Bone marrow (tissue), 2 donors: ENCODE data around the gene STARD3NL.
A peak's percentile ranks its signal among the peaks of the same experiment; 100 is the strongest.
"Not testable (repeated sequence)": the region's sequence is repeated elsewhere in the genome, so short reads cannot be mapped to it uniquely, and the experiment has no call there.

Experiments used
- DNase-seq, 2 donors: peaks; one replicate each; lab custom pipeline; 2025; lab: John Stamatoyannopoulos, UW

The STARD3NL gene

GRCh38 chr7:38178004-38178694 is at the start of gene STARD3NL:
Gene STARD3NL (plus strand): TSS chr7:38178245. CDS start chr7:38207505, 29,260 bp downstream.
- DNase-seq, result peak; percentile 66 to 94

DNA sequence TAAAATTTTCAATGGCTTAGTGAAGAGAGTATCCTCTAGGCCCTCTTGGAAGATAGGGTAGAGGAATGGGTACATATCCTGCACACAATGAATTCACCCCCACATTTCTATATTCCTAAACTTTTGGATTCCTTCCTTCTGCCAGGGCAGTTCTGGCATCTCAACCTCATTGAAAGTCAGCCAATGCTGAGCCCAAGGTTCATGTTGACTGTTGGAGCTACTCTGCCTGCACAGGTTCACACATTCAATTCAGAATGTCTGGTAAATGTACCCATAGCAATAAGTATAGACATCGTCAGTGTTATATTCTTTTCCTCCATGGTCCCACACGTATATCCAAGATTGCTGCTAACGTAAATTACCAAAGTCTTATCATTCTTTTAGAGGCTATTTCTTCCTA is 48.9 kb upstream of the STARD3NL start:
- no peak for DNase-seq

GRCh38 chr7:38129579-38129978 is 48.5 kb upstream of the STARD3NL start:
- no peak for DNase-seq

GRCh38 chr7:38138171-38138570 is 39.9 kb upstream of the STARD3NL start:
- no peak for DNase-seq

GRCh38 chr7:38141187-38141586 is 36.9 kb upstream of the STARD3NL start:
- no peak for DNase-seq

GRCh38 chr7:38142736-38143135 is 35.3 kb upstream of the STARD3NL start:
- no peak for DNase-seq

DNA sequence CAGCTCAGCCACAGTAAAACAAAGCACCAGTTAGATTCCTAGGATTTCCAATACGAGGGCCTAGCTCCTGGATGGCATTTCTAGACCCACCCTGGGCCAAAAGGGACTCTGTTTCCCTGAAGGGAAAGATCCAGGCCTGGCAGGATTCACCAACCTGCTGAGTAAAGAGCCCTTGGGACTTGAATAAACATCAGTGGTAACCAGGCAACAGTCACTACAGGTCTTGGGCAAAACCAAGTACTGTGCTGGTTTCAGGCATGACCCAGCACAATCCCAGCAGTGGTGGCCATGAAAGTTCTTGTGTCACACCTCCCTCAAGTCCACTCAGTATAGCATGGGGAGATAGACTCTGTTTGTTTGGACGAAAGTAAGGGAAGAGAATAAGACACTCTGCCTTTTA is 31.0 kb upstream of the STARD3NL start:
- no peak for DNase-seq

DNA sequence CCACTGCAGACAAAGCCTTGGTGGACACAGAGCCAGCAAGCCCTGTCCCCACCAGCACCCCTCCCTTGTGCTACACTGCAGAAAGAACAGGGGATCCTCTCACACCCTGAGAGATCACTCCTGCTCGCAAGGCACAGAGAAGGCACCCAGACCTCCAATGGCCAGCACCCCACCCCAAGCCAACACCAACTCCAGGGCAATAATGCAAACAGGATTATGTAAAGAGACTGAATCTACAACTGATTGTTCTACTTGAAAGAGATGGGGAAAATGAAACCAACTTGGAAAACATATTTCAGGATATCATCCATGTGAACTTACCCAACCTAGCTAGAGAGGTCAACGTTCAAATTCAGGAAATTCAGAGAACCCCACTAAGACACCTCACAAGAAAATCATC is 26.5 kb upstream of the STARD3NL start:
- DNase-seq, result no peak

- DNase-seq, result no peak
Observed at GRCh38 chr7:38153515-38153914, 24.5 kb upstream of the STARD3NL start.

DNA sequence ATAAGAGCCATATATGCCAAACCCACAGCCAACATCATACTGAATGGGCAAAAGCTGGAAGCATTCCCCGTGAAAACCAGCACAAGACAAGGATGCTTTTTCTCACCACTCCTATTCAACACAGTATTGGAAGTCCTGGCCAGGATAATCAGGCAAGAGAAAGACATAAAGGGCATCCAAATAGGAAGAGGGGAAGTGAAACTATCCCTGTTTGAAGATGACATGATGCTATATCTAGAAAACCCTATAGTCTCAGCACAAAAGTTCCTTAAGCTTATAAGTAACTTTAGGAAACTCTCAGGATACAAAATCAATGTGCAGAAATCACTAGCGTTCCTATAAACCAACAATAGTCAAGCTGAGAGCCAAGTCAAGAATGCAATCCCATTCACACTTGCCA is 23.8 kb upstream of the STARD3NL start:
- DNase-seq, result no peak

DNA sequence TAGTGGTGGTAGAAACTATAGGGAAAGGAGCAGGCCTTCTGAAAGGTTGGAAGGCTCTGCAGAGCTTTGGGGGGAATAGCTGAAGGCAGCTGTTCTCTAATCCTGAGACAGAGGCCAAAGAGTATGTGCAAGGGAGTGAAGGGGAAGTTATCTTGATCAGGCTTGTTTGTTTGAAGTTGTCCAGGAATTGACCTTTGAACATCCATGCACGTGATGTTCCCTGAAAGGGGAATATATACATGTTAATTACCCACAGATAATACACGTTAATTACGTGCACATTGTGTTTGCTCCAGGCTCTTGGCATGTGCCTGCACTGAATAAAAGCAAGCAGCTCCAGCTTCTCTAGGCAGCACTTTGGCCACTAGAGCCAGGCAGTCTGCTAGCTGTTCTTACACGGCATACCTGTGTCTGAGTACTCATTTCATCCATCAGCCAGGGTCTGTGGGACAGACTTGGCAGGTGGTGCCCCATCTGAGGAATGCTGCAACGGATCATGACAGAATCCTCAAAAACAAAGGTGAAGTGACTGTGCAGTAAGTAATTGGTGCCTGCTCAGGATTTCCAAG is 18.0 kb upstream of the STARD3NL start:
- DNase-seq, result no peak

GRCh38 chr7:38162036-38162435 is 16.0 kb upstream of the STARD3NL start:
- no peak for DNase-seq

DNA sequence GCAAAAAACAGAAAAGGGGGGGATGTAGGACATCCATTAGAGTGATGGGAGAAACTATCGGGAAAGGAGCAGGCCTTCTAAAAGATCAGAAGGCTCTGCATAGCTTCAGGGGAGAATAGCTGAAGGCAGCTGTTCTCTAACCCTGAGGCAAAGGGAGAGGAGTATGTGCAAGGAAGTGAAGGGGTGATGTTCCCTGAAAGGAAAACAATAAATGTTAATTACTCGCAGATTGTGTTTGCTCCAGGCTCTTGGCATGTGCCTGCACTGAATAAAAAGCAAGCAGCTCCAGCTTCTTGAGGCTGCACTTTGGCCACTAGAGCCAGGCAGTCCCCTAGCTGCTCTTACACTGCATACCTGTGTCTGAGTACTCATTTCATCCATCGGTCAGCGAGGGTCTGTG is 14.4 kb upstream of the STARD3NL start:
- no peak for DNase-seq

DNA sequence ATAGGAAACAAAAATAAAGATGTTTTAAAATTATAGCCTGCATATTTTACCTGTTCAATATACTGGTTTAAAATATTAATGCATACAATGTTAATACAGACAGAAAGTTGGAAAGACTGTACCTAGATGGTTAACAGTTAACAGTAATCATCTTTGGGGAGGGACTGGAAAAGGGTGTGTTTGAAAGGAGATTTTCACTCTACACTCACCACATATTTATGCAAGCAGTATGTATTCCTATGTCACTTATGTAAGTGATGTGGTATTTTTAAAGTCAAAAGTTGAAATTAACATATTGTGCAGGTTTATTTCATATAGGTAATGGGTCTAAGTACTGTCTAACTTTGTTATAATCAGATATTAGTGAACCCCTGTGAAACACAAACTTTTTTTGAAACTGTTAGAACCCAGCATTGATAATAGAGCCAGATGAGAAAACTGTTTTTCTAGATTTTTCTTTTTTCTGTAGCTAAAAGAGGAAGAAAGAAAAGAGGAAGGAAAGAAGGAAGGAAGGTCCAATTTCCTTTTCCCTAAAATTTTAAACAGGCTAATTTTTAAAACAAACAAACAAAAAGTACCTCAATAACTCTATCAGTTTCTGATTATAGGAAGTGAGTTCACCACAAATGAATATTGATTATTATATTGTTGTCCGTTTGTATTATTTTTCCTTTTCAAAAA is 9.0 kb upstream of the STARD3NL start:
- no peak for DNase-seq

DNA sequence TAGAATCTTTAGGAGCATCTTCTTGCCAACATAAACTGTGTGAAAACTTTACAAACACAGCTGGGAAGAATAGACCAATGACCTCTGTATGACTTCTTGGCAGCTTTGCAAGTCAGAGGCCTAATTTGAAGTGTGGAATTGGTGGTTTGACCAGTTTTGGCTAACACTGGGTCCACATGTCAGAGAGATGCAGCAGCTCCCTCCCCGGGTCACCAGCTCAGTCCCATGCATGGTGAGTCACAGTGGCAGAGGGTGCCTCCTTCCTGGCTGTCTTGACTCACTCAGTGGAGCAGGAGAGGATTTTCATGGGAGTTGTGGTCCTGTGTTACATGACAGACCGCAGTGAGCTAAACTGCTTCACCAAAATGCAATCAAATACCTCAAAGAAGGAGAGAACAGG is 8.2 kb upstream of the STARD3NL start:
- DNase-seq, result no peak

DNA sequence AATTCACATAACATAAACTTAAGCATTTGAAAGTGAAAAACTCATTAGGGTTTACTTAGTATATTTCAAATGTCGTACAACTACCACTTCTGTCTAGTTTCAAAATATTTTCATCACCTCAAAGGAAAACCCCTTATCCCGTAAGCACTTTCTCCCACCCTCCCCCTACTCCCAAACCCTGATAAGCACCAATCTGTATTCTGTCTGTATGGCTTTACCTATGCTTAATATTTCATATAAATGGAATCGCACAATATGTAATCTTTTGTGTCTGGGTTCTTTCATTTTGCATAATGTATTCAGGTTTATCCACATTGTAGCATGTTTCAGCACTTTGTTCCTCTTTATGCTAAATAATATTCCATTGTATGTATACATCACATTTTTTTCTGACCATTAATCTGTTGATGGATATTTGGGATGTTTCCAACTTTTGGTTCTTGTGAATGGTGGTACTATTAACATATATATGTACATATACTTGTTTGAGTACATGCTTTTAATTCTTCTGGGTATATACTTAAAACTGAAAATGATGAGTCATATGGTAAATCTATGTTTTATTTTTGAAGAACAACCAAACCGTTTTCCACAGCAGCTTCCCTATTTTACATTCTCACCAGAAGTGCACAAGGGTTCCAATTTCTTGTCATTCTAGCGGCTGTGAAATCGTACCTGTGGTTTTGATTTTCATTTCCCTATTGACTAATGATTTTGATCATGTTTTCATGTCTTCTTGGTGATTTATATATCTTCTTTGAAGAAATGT is 6.2 kb upstream of the STARD3NL start:
- peak in 1 of 2 donors; percentile 86 for DNase-seq

DNA sequence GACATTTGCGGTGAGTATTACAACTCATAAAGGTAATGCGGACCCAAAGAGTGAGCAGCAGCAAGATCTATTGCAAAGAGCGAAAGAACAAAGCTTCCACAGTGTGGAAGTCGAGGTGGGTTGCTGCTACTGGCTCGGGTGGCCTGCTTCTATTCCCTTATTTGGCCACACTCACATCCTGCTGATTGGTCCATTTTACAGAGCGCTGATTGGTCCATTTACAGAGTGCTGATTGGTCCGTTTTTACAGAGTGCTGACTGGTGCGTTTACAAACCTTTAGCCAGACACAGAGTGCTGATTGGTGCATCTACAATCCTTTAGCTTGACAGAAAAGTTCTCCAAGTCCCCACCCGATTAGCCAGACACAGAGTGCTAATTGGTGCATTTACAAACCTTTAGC is 2.5 kb upstream of the STARD3NL start:
- DNase-seq, result not testable (repeated sequence)

DNA sequence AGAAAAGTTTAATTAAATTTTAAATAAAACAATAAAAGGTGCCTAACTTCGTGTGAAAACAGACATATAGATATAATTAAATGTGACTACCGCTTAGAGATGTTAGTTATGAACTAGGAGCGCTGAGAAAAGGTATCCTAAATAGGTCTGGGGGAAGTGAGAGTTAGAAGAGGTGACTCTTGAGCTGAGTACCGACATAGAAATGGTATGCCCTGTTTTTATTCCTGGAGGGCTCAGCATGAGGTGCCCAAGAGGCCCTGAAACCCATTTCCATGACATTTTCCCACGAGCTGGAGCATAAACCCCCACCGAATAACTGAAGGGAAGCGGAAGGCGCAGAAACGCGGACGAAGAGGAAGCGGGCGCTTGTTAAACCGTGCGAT is 433 bp upstream of the STARD3NL start:
- DNase-seq, result no peak

DNA sequence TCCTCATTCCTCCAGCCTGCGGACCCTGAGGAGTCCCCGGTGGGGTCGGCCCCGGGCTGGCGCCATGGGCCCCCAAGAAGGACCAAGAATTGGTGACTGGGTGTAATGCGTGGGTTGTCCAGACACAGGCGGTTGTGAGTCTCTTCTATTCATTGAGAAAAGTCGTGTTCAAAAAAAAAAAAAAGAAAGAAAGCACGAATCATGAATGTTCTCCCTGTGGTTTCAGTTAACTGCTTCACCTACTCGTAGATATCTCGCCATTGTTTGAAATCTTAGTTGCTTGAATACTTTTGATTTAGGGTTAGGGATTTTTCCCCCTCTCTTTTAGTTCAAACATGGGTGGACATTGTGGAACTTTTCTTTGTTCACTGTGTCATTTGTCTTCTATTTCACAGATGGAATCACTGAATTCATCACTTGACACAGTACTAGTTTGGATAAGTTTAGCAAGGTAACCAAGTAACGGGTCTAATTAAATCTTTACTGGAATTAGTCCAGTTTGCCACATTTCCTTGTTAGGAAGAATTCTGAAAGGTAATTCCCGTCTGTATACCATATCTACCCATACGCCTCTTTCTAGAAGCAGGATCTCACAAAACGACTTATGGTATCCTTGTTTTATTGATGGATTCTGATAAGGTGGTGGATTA is 775 bp downstream of the STARD3NL start:
- peak in 1 of 2 donors; percentile 28 for DNase-seq

DNA sequence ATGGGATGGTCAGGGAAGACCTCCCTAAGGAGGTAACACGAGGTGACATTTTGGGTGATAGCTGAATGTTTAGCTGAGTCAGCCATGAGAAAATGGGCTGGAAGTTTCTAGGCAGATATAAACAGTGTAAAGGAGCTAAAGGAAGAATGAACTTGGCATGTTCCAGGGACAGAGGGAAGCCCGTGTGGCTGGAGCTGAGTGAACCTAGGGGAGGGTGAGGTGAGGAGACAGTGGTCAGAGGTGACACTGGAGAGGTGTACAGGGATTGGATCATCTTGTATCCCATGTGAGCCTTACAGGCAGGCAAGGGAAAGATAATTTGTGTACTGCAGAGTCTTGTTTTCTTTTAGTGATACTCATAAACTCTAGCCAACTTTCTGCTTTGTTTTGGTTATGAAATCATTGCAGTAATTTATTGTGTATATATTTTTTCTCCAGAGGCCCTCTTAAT is 1.8 kb downstream of the STARD3NL start:
- no peak for DNase-seq

GRCh38 chr7:38181111-38181510 is 3.1 kb downstream of the STARD3NL start:
- DNase-seq, result no peak

- DNase-seq, result no peak
Observed at GRCh38 chr7:38182450-38182849, 4.4 kb downstream of the STARD3NL start.
